ENCODE data around the gene PIR. TPM values are rescaled to one million over a fixed set of nuclear protein-coding genes. Genes with fewer than 3 reads are reported as not detected.

PIR gene
- total RNA-seq, 5 donors from 2014 or later (not counting 1 experiment from before 2014, with no cell fraction given) = 0.51 TPM; not detected in 4

- Histone ChIP-seq H3K36me3 (ENCODE audit: control insufficient read depth in 2 of 2, extremely low read depth in 1 of 2, insufficient read depth in 1 of 2, low read length in 1 of 2) (no peaks in the 10 kb centered on the region), H3K4me3 (ENCODE audit: control insufficient read depth in 1 of 2, extremely low read depth in 1 of 2, low read length in 1 of 2) (no peak overlapping the region), H3K27me3 (replicated peaks in 1 of 2; ENCODE audit: control insufficient read depth in 2 of 2, extremely low read depth in 1 of 2, insufficient read depth in 2 of 2, low read length in 1 of 2) (no peaks in the 10 kb centered on the region), H3K9me3 (no peaks in the 10 kb centered on the region), H3K4me1 (ENCODE audit: control insufficient read depth in 1 of 2, extremely low read depth in 1 of 2, insufficient read depth in 2 of 2, low read length in 2 of 2) (no peaks in the 10 kb centered on the region), H3K27ac (ENCODE audit: low read length) (no peak overlapping the region)
- no peaks in the 10 kb centered on the region for H3K4me1 Mint-ChIP-seq
- H3K4me3 Mint-ChIP-seq = no peak overlapping the region
- ChIA-PET POLR2A (no interaction called here), CTCF (interaction anchor here in 1 of 2 donors (0.6 to 0.7 kb wide), 2 partner anchors 128 to 652 kb away, joined by 4 read pairs; no protein-coding TSS in a partner anchor)
- H3K27me3 Mint-ChIP-seq = peaks cover 2 to 21% of the 10 kb centered on the region in 2 donors
- DNase-seq (no peak), ATAC-seq (replicated peaks in 1 of 4) (no peak)
- no peaks in the 10 kb centered on the region for H3K36me3 Mint-ChIP-seq
- no peak overlapping the region for H3K27ac Mint-ChIP-seq
- no peaks in the 10 kb centered on the region for H3K9me3 Mint-ChIP-seq
- WGBS (ENCODE audit: insufficient coverage) = no CpG with 5 or more reads among the region's 5 CpGs
These were observed 18.1 kb downstream of the PIR start for GRCh38 chrX:15475021-15475420.

- Mint-ChIP-seq H3K9me3 (no peaks in the 10 kb centered on the region), H3K4me3 (no peak overlapping the region), H3K27ac (no peak overlapping the region), H3K4me1 (no peaks in the 10 kb centered on the region), H3K36me3 (no peaks in the 10 kb centered on the region), H3K27me3 (peaks cover 2 to 21% of the 10 kb centered on the region in 2 donors)
- ChIA-PET CTCF (interaction anchor here in 1 of 2 donors (0.5 to 0.6 kb wide), 2 partner anchors 9 to 168 kb away, joined by 3 to 4 read pairs; no protein-coding TSS in a partner anchor), POLR2A (no interaction called here)
- WGBS (ENCODE audit: insufficient coverage) = no CpG with 5 or more reads among the region's 4 CpGs
- Histone ChIP-seq H3K4me1 (ENCODE audit: control insufficient read depth in 1 of 2, extremely low read depth in 1 of 2, insufficient read depth in 2 of 2, low read length in 2 of 2) (no peaks in the 10 kb centered on the region), H3K9me3 (no peaks in the 10 kb centered on the region), H3K4me3 (ENCODE audit: control insufficient read depth in 1 of 2, extremely low read depth in 1 of 2, low read length in 1 of 2) (no peak overlapping the region), H3K27me3 (replicated peaks in 1 of 2; ENCODE audit: control insufficient read depth in 2 of 2, extremely low read depth in 1 of 2, insufficient read depth in 2 of 2, low read length in 1 of 2) (no peaks in the 10 kb centered on the region), H3K36me3 (ENCODE audit: control insufficient read depth in 2 of 2, extremely low read depth in 1 of 2, insufficient read depth in 1 of 2, low read length in 1 of 2) (no peaks in the 10 kb centered on the region), H3K27ac (ENCODE audit: low read length) (no peak overlapping the region)
- DNase-seq (no peak), ATAC-seq (replicated peaks in 1 of 4) (no peak)
These were observed 19.1 kb downstream of the PIR start for GRCh38 chrX:15474028-15474427.

GRCh38 chrX:15472531-15472930 lies 20.6 kb downstream of the PIR start:
- H3K4me1 Mint-ChIP-seq = no peaks in the 10 kb centered on the region
- Histone ChIP-seq H3K4me1 (ENCODE audit: control insufficient read depth in 1 of 2, extremely low read depth in 1 of 2, insufficient read depth in 2 of 2, low read length in 2 of 2) (no peaks in the 10 kb centered on the region), H3K27me3 (replicated peaks in 1 of 2; ENCODE audit: control insufficient read depth in 2 of 2, extremely low read depth in 1 of 2, insufficient read depth in 2 of 2, low read length in 1 of 2) (no peaks in the 10 kb centered on the region), H3K36me3 (ENCODE audit: control insufficient read depth in 2 of 2, extremely low read depth in 1 of 2, insufficient read depth in 1 of 2, low read length in 1 of 2) (no peaks in the 10 kb centered on the region), H3K4me3 (ENCODE audit: control insufficient read depth in 1 of 2, extremely low read depth in 1 of 2, low read length in 1 of 2) (no peak overlapping the region), H3K9me3 (no peaks in the 10 kb centered on the region), H3K27ac (ENCODE audit: low read length) (no peak overlapping the region)
- peaks cover 2 to 17% of the 10 kb centered on the region in 2 donors for H3K27me3 Mint-ChIP-seq
- H3K9me3 Mint-ChIP-seq = no peaks in the 10 kb centered on the region
- H3K4me3 Mint-ChIP-seq = no peak overlapping the region
- ATAC-seq (replicated peaks in 1 of 4) (no peak), DNase-seq (no peak)
- H3K36me3 Mint-ChIP-seq = no peaks in the 10 kb centered on the region
- ChIA-PET POLR2A (no interaction called here), CTCF (no interaction called here)
- no peak overlapping the region for H3K27ac Mint-ChIP-seq

GRCh38 chrX:15471028-15471427 lies 22.1 kb downstream of the PIR start:
- DNase-seq (peak; percentile 2 to 64 (median 27)), ATAC-seq (replicated peaks in 1 of 4) (peak; percentile 50 to 65 (median 58))
- no peaks in the 10 kb centered on the region for H3K4me1 Mint-ChIP-seq
- ChIA-PET CTCF (interaction anchor here in 1 of 2 donors (0.7 kb wide), 1 partner anchor 1225 kb away, joined by 3 read pairs; no protein-coding TSS in a partner anchor), POLR2A (no interaction called here)
- no peaks in the 10 kb centered on the region for H3K36me3 ChIP-seq (ENCODE audit: control insufficient read depth in 2 of 2, extremely low read depth in 1 of 2, insufficient read depth in 1 of 2, low read length in 1 of 2)
- no peaks in the 10 kb centered on the region for H3K9me3 ChIP-seq
- H3K4me3 ChIP-seq (ENCODE audit: control insufficient read depth in 1 of 2, extremely low read depth in 1 of 2, low read length in 1 of 2) = no peak overlapping the region
- H3K27ac Mint-ChIP-seq = no peak overlapping the region
- H3K27ac ChIP-seq (ENCODE audit: low read length) = no peak overlapping the region
- H3K9me3 Mint-ChIP-seq = no peaks in the 10 kb centered on the region
- no peaks in the 10 kb centered on the region for H3K27me3 ChIP-seq (replicated peaks in 1 of 2; ENCODE audit: control insufficient read depth in 2 of 2, extremely low read depth in 1 of 2, insufficient read depth in 2 of 2, low read length in 1 of 2)
- H3K4me1 ChIP-seq (ENCODE audit: control insufficient read depth in 1 of 2, extremely low read depth in 1 of 2, insufficient read depth in 2 of 2, low read length in 2 of 2) = no peaks in the 10 kb centered on the region
- no CpG with 5 or more reads among the region's 3 CpGs for WGBS (ENCODE audit: insufficient coverage)
- no peaks in the 10 kb centered on the region for H3K36me3 Mint-ChIP-seq
- no peak overlapping the region for H3K4me3 Mint-ChIP-seq
- peaks cover 0 to 26% of the 10 kb centered on the region in 2 donors for H3K27me3 Mint-ChIP-seq

GRCh38 chrX:15469613-15470012 lies 23.5 kb downstream of the PIR start:
- Histone ChIP-seq H3K27me3 (replicated peaks in 1 of 2; ENCODE audit: control insufficient read depth in 2 of 2, extremely low read depth in 1 of 2, insufficient read depth in 2 of 2, low read length in 1 of 2) (no peaks in the 10 kb centered on the region), H3K27ac (ENCODE audit: low read length) (no peak overlapping the region), H3K4me1 (ENCODE audit: control insufficient read depth in 1 of 2, extremely low read depth in 1 of 2, insufficient read depth in 2 of 2, low read length in 2 of 2) (no peaks in the 10 kb centered on the region), H3K4me3 (ENCODE audit: control insufficient read depth in 1 of 2, extremely low read depth in 1 of 2, low read length in 1 of 2) (no peak overlapping the region), H3K9me3 (no peaks in the 10 kb centered on the region), H3K36me3 (ENCODE audit: control insufficient read depth in 2 of 2, extremely low read depth in 1 of 2, insufficient read depth in 1 of 2, low read length in 1 of 2) (no peaks in the 10 kb centered on the region)
- Mint-ChIP-seq H3K4me1 (no peaks in the 10 kb centered on the region), H3K36me3 (no peaks in the 10 kb centered on the region), H3K27ac (no peak overlapping the region), H3K27me3 (peaks cover 1 to 30% of the 10 kb centered on the region in 2 donors), H3K9me3 (no peaks in the 10 kb centered on the region), H3K4me3 (no peak overlapping the region)
- ATAC-seq (replicated peaks in 1 of 4) (no peak), DNase-seq (no peak)
- ChIA-PET POLR2A (no interaction called here), CTCF (interaction anchor here (0.6 to 0.8 kb wide), 5 partner anchors 17 to 1691 kb away, joined by 3 to 5 read pairs (median 4); no protein-coding TSS in a partner anchor)
- no CpG with 5 or more reads among the region's 1 CpG for WGBS (ENCODE audit: insufficient coverage)

GRCh38 chrX:15468036-15468435 lies 25.1 kb downstream of the PIR start:
- H3K27me3 ChIP-seq (replicated peaks in 1 of 2; ENCODE audit: control insufficient read depth in 2 of 2, extremely low read depth in 1 of 2, insufficient read depth in 2 of 2, low read length in 1 of 2) = no peaks in the 10 kb centered on the region
- H3K4me1 ChIP-seq (ENCODE audit: control insufficient read depth in 1 of 2, extremely low read depth in 1 of 2, insufficient read depth in 2 of 2, low read length in 2 of 2) = no peaks in the 10 kb centered on the region
- DNase-seq (peak in 1 of 35 experiments; percentile 10), ATAC-seq (replicated peaks in 1 of 4) (no peak)
- no peak overlapping the region for H3K27ac ChIP-seq (ENCODE audit: low read length)
- H3K4me1 Mint-ChIP-seq = no peaks in the 10 kb centered on the region
- H3K4me3 ChIP-seq (ENCODE audit: control insufficient read depth in 1 of 2, extremely low read depth in 1 of 2, low read length in 1 of 2) = no peak overlapping the region
- no peak overlapping the region for H3K4me3 Mint-ChIP-seq
- no peaks in the 10 kb centered on the region for H3K9me3 Mint-ChIP-seq
- ChIA-PET POLR2A (no interaction called here), CTCF (interaction anchor here in 1 of 2 donors (0.7 kb wide), 1 partner anchor 1530 kb away, joined by 3 read pairs; no protein-coding TSS in a partner anchor)
- H3K27me3 Mint-ChIP-seq = peaks cover 1 to 35% of the 10 kb centered on the region in 2 donors
- H3K27ac Mint-ChIP-seq = no peak overlapping the region
- H3K36me3 Mint-ChIP-seq = no peaks in the 10 kb centered on the region
- WGBS (ENCODE audit: insufficient coverage) = no CpG with 5 or more reads among the region's 4 CpGs
- H3K9me3 ChIP-seq = no peaks in the 10 kb centered on the region
- no peaks in the 10 kb centered on the region for H3K36me3 ChIP-seq (ENCODE audit: control insufficient read depth in 2 of 2, extremely low read depth in 1 of 2, insufficient read depth in 1 of 2, low read length in 1 of 2)

Data from T-cell (primary cell).